Activated naive CD4-positive, alpha-beta T cell treated with anti-CD3 and anti-CD28 coated beads, Interleukin-2, amount 10 ng/mL, durations not matched to agents 7 days and 5 days (primary cell): ENCODE results near the gene DSG4.

Experiments used
- CTCF ChIA-PET: fragments of 350-600 bp; sonication (Branson Sonifier 250); formaldehyde crosslinking; loops from one replicate; lab custom pipeline; 2021; ENCODE audit warnings: antibody characterized with exemption; lab: Charles Lee
- DNase-seq: peaks from one replicate; pipeline ENCODE4 v3.0.0-alpha.2; 2020
- H3K27ac Mint-ChIP-seq: one replicate; pipeline ENCODE4 v1.8.0; 2021; ENCODE audit warnings: mild to moderate bottlenecking, moderate library complexity, mixed read lengths
- H3K27me3 Mint-ChIP-seq: one replicate; pipeline ENCODE4 v1.8.0; 2021; ENCODE audit warnings: mild to moderate bottlenecking, mixed read lengths
- H3K36me3 Mint-ChIP-seq: one replicate; pipeline ENCODE4 v1.8.0; 2021; ENCODE audit warnings: mixed read lengths
- H3K4me1 Mint-ChIP-seq: one replicate; pipeline ENCODE4 v1.8.0; 2021; ENCODE audit warnings: mixed read lengths
- H3K4me3 Mint-ChIP-seq: one replicate; pipeline ENCODE4 v1.8.0; 2021; ENCODE audit warnings: mild to moderate bottlenecking, moderate library complexity, mixed read lengths
- H3K9me3 Mint-ChIP-seq: one replicate; pipeline ENCODE4 v1.8.0; 2021; ENCODE audit warnings: mixed read lengths

The DSG4 gene

DNA sequence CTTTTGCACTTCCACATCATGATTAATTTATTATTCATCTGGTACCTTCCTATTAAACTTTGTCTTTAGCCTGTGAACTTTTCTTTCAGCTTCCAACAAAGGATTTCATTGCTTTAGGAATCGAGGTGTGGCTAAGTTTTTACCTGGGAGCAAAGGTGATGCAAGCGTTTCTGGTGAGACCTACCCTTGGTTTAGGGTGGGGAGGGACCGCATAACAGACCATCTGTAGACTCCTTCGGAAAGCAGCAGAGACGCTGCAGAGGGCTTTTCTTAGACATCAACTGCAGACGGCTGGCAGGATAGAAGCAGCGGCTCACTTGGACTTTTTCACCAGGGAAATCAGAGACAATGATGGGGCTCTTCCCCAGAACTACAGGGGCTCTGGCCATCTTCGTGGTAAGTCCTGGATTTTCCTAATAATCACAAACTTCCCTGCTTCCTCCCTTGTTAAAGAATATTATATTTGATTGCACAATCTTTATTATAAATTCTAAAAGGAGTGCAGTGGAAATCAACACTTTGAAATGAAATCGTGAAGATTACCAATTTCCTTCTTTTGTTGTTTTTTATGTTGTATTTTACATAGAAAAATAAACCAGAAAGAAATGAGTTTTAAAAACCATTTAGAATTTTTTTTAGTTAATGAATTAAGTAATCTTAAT is 71.1 kb downstream of the DSG4 start, which contains the start of gene DSG3:
TSS of gene DSG3 (plus strand) at position 212 of the 662 bp plus-strand sequence. CDS start at position 349, 137 bp downstream.
- H3K36me3 Mint-ChIP-seq = no peaks in the 10 kb centered on the region
- no peak for DNase-seq
- H3K4me1 Mint-ChIP-seq = no peaks in the 10 kb centered on the region
- H3K9me3 Mint-ChIP-seq = no peaks in the 10 kb centered on the region
- CTCF ChIA-PET = no interaction called here
- no peaks in the 10 kb centered on the region for H3K27me3 Mint-ChIP-seq
- no peak within 1 kb of the TSS for H3K4me3 Mint-ChIP-seq
- no peak within 1 kb of the TSS for H3K27ac Mint-ChIP-seq

DNA sequence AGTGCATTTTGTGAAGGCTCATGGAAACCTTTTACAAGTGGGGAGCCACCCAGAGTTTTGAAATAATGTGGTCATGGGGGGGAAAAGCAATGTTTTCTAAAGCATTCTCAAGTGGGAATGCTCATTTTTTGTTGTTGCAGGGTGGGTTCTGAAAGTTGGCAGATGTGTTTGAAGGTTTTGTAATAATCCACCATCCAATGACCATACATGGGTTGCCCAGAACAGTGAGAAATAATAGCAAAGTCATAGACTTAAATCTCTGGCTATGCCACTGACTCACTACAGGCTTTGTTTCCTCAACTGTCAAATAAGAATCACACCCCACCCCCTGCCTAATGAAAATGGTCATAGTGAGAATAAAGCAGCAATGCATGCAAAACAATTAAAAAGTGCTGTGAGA is 73.8 kb downstream of the DSG4 start:
- DNase-seq = no peak
- H3K4me3 Mint-ChIP-seq = no peak overlapping the region

DNA sequence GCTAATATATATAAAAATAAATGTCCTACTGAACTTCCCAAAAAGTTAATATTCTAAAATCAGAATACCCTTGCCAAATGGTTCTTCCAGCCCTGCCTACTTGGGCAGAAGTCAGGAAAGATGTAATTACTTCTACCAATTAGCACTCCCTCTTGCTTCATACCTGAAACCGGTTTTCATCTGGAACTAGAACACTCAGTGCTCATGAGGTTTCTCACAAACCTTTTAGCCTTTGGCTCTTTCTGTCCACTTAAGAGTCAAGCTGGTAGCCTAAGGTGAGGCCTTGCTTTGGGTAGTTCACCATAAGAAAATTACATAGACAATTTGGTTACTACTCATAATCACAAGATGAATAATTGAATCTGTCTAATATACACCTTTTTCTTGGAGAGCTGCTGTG is 75.0 kb downstream of the DSG4 start:
- H3K9me3 Mint-ChIP-seq = no peaks in the 10 kb centered on the region
- no peak for DNase-seq

More for the DNA sequence above, 73.8 kb downstream of the DSG4 start:
- no peaks in the 10 kb centered on the region for H3K9me3 Mint-ChIP-seq
- H3K27ac Mint-ChIP-seq = no peak overlapping the region
- CTCF ChIA-PET = no interaction called here
- no peaks in the 10 kb centered on the region for H3K4me1 Mint-ChIP-seq
- no peaks in the 10 kb centered on the region for H3K27me3 Mint-ChIP-seq
- H3K36me3 Mint-ChIP-seq = no peaks in the 10 kb centered on the region

DNA sequence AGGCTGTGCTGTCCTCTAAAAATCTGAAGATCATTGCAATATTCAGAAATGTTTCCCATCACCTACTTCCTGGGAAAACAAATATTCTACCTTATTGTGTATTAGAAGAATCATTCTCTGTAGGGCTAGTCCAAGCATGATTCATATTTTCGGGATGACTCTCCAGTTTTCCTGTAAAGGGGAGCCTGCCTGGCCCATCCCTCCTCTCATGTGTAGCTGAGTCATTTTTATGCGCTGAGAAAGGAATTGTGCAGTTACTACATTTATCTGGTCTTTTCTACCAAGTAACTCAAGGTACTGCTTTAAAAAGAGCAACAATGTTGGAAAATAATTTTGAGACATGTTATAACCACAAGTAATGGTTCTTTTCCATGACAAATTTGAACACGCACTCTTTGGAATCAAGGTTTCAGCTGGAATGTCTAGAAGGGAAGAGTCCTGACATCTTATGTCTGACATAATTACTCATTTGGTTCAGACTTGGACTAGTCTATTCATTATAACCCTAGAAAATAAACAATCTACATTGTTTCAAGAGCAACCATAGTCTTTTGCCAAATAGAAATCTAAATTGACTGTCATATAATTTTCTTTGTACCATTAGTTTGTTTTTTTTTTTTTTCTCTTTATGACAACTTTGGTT is 77.6 kb downstream of the DSG4 start:
- H3K9me3 Mint-ChIP-seq = no peaks in the 10 kb centered on the region

More for the DNA sequence above, 75.0 kb downstream of the DSG4 start:
- Mint-ChIP-seq H3K4me1 (no peaks in the 10 kb centered on the region), H3K27me3 (no peaks in the 10 kb centered on the region), H3K27ac (no peak overlapping the region), H3K36me3 (no peaks in the 10 kb centered on the region), H3K4me3 (no peak overlapping the region)
- CTCF ChIA-PET = no interaction called here

More for the DNA sequence above, 77.6 kb downstream of the DSG4 start:
- no peaks in the 10 kb centered on the region for H3K36me3 Mint-ChIP-seq
- H3K4me3 Mint-ChIP-seq = no peak overlapping the region
- H3K27me3 Mint-ChIP-seq = no peaks in the 10 kb centered on the region
- no peak overlapping the region for H3K27ac Mint-ChIP-seq
- H3K4me1 Mint-ChIP-seq = no peaks in the 10 kb centered on the region
- no peak for DNase-seq
- CTCF ChIA-PET = no interaction called here
